ENCODE measurements around the gene TNFSF13.

TNFSF13 gene

DNA sequence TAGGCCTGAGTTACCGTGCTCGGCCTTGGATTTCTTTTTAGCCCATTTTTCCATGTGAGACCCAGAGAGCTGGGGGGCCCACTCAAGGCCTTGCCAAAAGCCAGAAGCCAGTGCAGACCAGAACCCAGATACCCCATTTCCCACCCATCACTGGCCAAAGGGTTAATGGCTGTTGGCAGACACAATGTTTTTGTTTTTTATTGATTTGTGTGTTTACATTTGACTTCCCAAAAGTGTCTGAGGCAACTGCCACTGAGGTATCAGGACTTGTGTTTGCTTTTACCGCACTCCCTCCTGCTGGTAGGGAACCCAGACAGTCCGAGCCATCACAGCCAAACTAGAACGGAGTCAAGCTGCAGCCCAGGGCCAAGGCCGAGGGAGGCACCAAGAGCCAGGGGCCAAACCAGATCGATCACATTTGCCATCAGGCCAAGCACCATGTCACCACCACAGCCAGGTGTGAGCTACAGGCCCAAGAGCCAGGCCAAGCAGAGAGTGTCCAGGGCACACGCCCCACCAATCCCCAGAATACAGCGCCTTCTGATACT, 17.4 kb upstream of the TNFSF13 start:
- Mint-ChIP-seq H3K9me3 (no peaks in the 10 kb centered on the region), H3K27me3 (no peaks in the 10 kb centered on the region), H3K27ac (no peak overlapping the region), H3K4me3 (no peak overlapping the region), H3K36me3 (ENCODE audit: low read depth) (no peaks in the 10 kb centered on the region), H3K4me1 (ENCODE audit: low read depth) (no peaks in the 10 kb centered on the region)

DNA sequence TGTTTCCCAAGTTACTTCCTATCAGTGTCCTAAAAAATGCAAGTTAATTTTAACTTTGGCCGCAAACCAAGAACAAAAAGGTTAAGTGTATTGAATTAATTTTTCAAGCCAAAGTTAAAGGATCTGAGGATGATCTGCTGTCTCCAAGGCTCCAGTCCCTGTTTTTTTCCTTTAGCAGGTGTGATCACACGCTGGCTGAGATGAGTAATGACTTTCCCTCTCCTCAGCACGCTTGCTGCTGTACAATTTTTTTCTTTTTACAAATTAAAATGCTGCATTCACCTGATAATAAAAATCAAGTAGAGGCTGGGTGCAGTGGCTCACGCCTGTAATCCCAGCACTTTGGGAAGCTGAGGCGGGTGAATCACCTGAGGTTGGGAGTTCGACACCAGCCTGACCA, 13.6 kb upstream of the TNFSF13 start:
- Mint-ChIP-seq H3K4me3 (no peak overlapping the region), H3K9me3 (no peaks in the 10 kb centered on the region), H3K27ac (no peak overlapping the region), H3K4me1 (ENCODE audit: low read depth) (peaks cover 20% of the 10 kb centered on the region), H3K27me3 (no peaks in the 10 kb centered on the region), H3K36me3 (ENCODE audit: low read depth) (no peaks in the 10 kb centered on the region)

- Mint-ChIP-seq H3K9me3 (no peaks in the 10 kb centered on the region), H3K27me3 (no peaks in the 10 kb centered on the region), H3K4me1 (ENCODE audit: low read depth) (peaks cover 59% of the 10 kb centered on the region), H3K36me3 (ENCODE audit: low read depth) (peaks cover 4% of the 10 kb centered on the region), H3K27ac (peak within 1 kb of the TSS; percentile 72), H3K4me3 (peak within 1 kb of the TSS; percentile 80)
Measured at GRCh38 chr17:7548585-7549400, 9.8 kb upstream of the TNFSF13 start, which contains the start of gene TNFSF12. Gene TNFSF12 (plus strand): TSS chr17:7549058. CDS start chr17:7549154, 96 bp downstream.

GRCh38 chr17:7549401-7550055, 9.0 kb upstream of the TNFSF13 start:
- H3K4me1 Mint-ChIP-seq (ENCODE audit: low read depth), result peaks cover 63% of the 10 kb centered on the region

DNA sequence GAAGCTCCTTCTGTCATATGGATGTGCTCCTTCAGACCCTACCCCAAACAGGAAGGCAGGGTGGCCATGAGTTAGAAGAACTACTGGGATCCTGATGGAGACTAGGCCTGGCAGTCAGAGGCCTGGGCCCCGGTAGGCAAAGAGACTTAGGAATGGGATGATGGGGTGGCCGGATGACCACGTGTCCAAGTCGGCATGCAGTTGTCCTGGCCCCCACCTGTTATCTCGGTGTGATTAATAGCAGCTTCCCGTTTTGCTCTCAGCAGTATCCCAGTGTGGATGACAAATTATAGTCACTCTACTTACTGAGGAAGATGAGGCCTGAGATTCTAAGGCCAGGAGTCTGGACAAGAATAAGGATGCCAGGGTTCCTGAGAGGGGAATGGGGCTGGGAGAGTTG, 8.2 kb upstream of the TNFSF13 start:
- Mint-ChIP-seq H3K36me3 (ENCODE audit: low read depth) (peaks cover 4% of the 10 kb centered on the region), H3K9me3 (no peaks in the 10 kb centered on the region), H3K4me3 (peak overlapping the region; percentile 3), H3K27me3 (no peaks in the 10 kb centered on the region), H3K4me1 (ENCODE audit: low read depth) (peaks cover 63% of the 10 kb centered on the region), H3K27ac (no peak overlapping the region)

More at GRCh38 chr17:7549401-7550055, 9.0 kb upstream of the TNFSF13 start:
- no peaks in the 10 kb centered on the region for H3K9me3 Mint-ChIP-seq
- H3K4me3 Mint-ChIP-seq, result peak overlapping the region; percentile 80
- H3K27ac Mint-ChIP-seq, result peak overlapping the region; percentile 70
- H3K36me3 Mint-ChIP-seq (ENCODE audit: low read depth), result peaks cover 4% of the 10 kb centered on the region
- H3K27me3 Mint-ChIP-seq, result no peaks in the 10 kb centered on the region

DNA sequence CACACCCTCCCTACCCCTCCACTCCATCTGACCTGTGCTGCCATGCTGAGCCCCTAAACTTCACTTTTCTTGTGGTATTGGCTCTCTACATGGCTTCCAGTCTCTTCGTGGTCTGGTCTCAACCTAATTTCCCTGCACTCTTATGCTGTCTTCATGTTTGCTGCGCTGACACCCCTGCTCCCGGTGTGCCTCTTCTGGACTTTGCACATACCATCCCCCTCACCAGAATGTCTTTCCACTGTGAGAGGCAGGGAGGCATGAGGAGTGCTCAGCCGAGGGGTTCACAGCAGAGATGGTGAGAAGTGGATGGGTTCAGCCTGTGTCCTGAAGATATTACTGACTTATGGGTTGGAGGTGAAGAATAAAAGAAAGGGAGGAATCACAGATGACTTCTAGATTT, 7.2 kb upstream of the TNFSF13 start:
- H3K27me3 Mint-ChIP-seq, result no peaks in the 10 kb centered on the region
- peak overlapping the region; percentile 59 for H3K27ac Mint-ChIP-seq
- peaks cover 4% of the 10 kb centered on the region for H3K36me3 Mint-ChIP-seq (ENCODE audit: low read depth)
- no peak overlapping the region for H3K4me3 Mint-ChIP-seq
- peaks cover 68% of the 10 kb centered on the region for H3K4me1 Mint-ChIP-seq (ENCODE audit: low read depth)
- no peaks in the 10 kb centered on the region for H3K9me3 Mint-ChIP-seq

GRCh38 chr17:7552621-7553051, 5.9 kb upstream of the TNFSF13 start:
- H3K36me3 Mint-ChIP-seq (ENCODE audit: low read depth), result peaks cover 4% of the 10 kb centered on the region
- no peaks in the 10 kb centered on the region for H3K27me3 Mint-ChIP-seq
- H3K4me1 Mint-ChIP-seq (ENCODE audit: low read depth), result peaks cover 70% of the 10 kb centered on the region
- H3K27ac Mint-ChIP-seq, result peak overlapping the region; percentile 87
- no peaks in the 10 kb centered on the region for H3K9me3 Mint-ChIP-seq
- H3K4me3 Mint-ChIP-seq, result peak overlapping the region; percentile 66

DNA sequence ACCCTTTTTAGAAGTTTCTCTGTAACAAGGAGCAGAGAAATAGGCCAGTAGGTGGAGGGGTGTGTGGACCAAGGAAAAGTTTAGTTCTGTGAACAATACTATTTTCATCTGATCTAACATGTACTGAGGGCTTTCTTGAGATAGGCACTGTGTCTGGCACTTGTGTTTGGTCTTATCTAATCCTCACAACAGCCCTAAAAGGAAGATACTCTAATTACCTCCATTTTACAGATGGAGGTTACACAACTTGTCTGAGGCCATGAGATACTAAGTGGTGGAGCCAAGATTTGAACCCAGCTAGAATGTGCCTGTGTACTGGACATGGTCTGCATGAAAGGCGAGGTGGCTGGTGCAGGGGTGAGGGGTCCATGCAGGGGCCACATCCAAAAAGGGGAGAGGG, 5.2 kb upstream of the TNFSF13 start:
- Mint-ChIP-seq H3K4me1 (ENCODE audit: low read depth) (peaks cover 69% of the 10 kb centered on the region), H3K4me3 (no peak overlapping the region), H3K27me3 (no peaks in the 10 kb centered on the region), H3K9me3 (no peaks in the 10 kb centered on the region), H3K36me3 (ENCODE audit: low read depth) (peaks cover 4% of the 10 kb centered on the region), H3K27ac (peak overlapping the region; percentile 87)

DNA sequence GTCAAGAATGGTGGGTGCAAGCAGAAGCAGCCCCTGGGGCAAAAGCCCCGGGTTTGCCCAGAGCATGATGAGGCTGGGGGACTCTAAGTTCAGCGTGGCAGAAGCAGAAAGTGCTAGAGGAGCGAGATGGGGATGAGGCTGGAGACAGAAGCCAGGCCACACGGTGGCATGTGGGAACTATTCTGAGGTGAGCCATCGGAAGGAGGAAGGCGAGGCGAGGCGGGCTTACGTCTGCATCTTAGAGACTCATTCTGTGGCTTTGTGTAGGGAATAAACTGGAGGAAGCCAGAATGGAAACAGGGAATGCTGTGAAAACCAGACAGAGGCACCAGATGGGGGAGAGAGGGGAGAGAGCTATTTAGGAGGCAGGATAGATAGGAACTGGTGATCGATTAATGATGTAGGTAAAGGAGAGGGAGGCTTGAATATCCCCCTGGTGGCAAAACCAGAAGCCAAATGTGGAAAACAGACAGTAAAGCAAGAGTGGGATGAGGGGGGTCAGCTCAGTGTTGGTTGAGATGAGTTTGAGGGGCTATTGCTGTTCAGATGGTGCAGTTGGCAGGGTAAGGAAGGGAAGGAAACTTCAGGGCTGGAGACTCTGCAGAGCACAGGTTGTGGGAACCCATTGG, 3.1 kb upstream of the TNFSF13 start:
- Mint-ChIP-seq H3K36me3 (ENCODE audit: low read depth) (peaks cover 4% of the 10 kb centered on the region), H3K27ac (no peak overlapping the region), H3K4me3 (no peak overlapping the region), H3K9me3 (no peaks in the 10 kb centered on the region), H3K27me3 (no peaks in the 10 kb centered on the region), H3K4me1 (ENCODE audit: low read depth) (peaks cover 72% of the 10 kb centered on the region)

- H3K27me3 Mint-ChIP-seq, result no peaks in the 10 kb centered on the region
Measured at GRCh38 chr17:7556627-7557026, 1.9 kb upstream of the TNFSF13 start.

GRCh38 chr17:7557147-7557764, 1.3 kb upstream of the TNFSF13 start:
- Mint-ChIP-seq H3K27me3 (no peaks in the 10 kb centered on the region), H3K9me3 (no peaks in the 10 kb centered on the region), H3K4me3 (no peak overlapping the region), H3K36me3 (ENCODE audit: low read depth) (peaks cover 4% of the 10 kb centered on the region), H3K27ac (no peak overlapping the region), H3K4me1 (ENCODE audit: low read depth) (peaks cover 60% of the 10 kb centered on the region)

More at GRCh38 chr17:7556627-7557026, 1.9 kb upstream of the TNFSF13 start:
- H3K4me1 Mint-ChIP-seq (ENCODE audit: low read depth), result peaks cover 66% of the 10 kb centered on the region
- no peaks in the 10 kb centered on the region for H3K9me3 Mint-ChIP-seq
- no peak overlapping the region for H3K4me3 Mint-ChIP-seq
- peak overlapping the region; percentile 41 for H3K27ac Mint-ChIP-seq
- H3K36me3 Mint-ChIP-seq (ENCODE audit: low read depth), result peaks cover 4% of the 10 kb centered on the region

- Mint-ChIP-seq H3K27ac (peak overlapping the region; percentile 85), H3K4me1 (ENCODE audit: low read depth) (peaks cover 58% of the 10 kb centered on the region), H3K4me3 (peak overlapping the region; percentile 78), H3K36me3 (ENCODE audit: low read depth) (peaks cover 5% of the 10 kb centered on the region), H3K9me3 (no peaks in the 10 kb centered on the region), H3K27me3 (no peaks in the 10 kb centered on the region)
Measured at GRCh38 chr17:7557775-7558543, 591 bp upstream of the TNFSF13 start.

- H3K36me3 Mint-ChIP-seq (ENCODE audit: low read depth), result peaks cover 15% of the 10 kb centered on the region
- H3K4me1 Mint-ChIP-seq (ENCODE audit: low read depth), result peaks cover 55% of the 10 kb centered on the region
- no peaks in the 10 kb centered on the region for H3K27me3 Mint-ChIP-seq
- peak overlapping the region; percentile 90 for H3K4me3 Mint-ChIP-seq
- H3K9me3 Mint-ChIP-seq, result no peaks in the 10 kb centered on the region
- peak overlapping the region; percentile 93 for H3K27ac Mint-ChIP-seq
Measured at GRCh38 chr17:7559320-7560171, 996 bp downstream of the TNFSF13 start.
